ENCODE measurements around the gene REL.
"Not testable (repeated sequence)": the region's sequence is repeated elsewhere in the genome, so short reads cannot be mapped to it uniquely, and the experiment has no call there.

The REL gene

GRCh38 chr2:60865361-60865760 is 16.0 kb upstream of the REL start:
- WGBS (ENCODE audit: extremely low coverage, insufficient coverage, insufficient read length), result no CpG with 5 or more reads among the region's 3 CpGs
- not testable (repeated sequence) for H3K79me1 ChIP-seq (ENCODE audit: low read length); H3K27me3 ChIP-seq (ENCODE audit: insufficient read depth, low read length); H3K4me3 ChIP-seq (ENCODE audit: low read depth, low read length); H3K4ac ChIP-seq (ENCODE audit: low read depth, low read length); H4K8ac ChIP-seq (ENCODE audit: low read depth, low read length); H4K91ac ChIP-seq (ENCODE audit: low read depth, low read length); H3K79me2 ChIP-seq (ENCODE audit: control insufficient read depth, insufficient read depth, low read length, poor library complexity); H3K9ac ChIP-seq (ENCODE audit: low read length); H3K27ac ChIP-seq (ENCODE audit: low read depth, low read length); H3K18ac ChIP-seq (ENCODE audit: low read length); DNase-seq; H3K23ac ChIP-seq (ENCODE audit: low read length); H3K14ac ChIP-seq (ENCODE audit: low read length); H3K4me1 ChIP-seq (ENCODE audit: control insufficient read depth in 1 of 2, insufficient read depth in 2 of 2, low read length in 2 of 2); H2BK5ac ChIP-seq (ENCODE audit: low read depth, low read length, poor library complexity); H3K9me3 ChIP-seq (ENCODE audit: insufficient read depth, low read depth, low read length); H2AK5ac ChIP-seq (ENCODE audit: low read length); H4K12ac ChIP-seq (ENCODE audit: low read depth, low read length); H3K36me3 ChIP-seq (ENCODE audit: control insufficient read depth in 1 of 2, insufficient read depth in 2 of 2, low read length in 2 of 2); H3K4me2 ChIP-seq (ENCODE audit: low read length); H2BK120ac ChIP-seq (ENCODE audit: insufficient read depth, low read length, poor library complexity); H2AFZ ChIP-seq (ENCODE audit: insufficient read depth, low read length, poor library complexity); H2BK12ac ChIP-seq (ENCODE audit: low read length)

GRCh38 chr2:60867007-60867406 is 14.4 kb upstream of the REL start:
- H3K27me3 ChIP-seq (ENCODE audit: insufficient read depth, low read length), result no peaks in the 10 kb centered on the region
- peaks cover 2% of the 10 kb centered on the region for H3K9me3 ChIP-seq (ENCODE audit: insufficient read depth, low read depth, low read length)
- DNase-seq, result no peak
- no peak overlapping the region for H2AK5ac ChIP-seq (ENCODE audit: low read length)
- H3K14ac ChIP-seq (ENCODE audit: low read length), result no peak overlapping the region
- H2BK12ac ChIP-seq (ENCODE audit: low read length), result no peak overlapping the region
- H4K12ac ChIP-seq (ENCODE audit: low read depth, low read length), result no peak overlapping the region
- no peaks in the 10 kb centered on the region for H3K79me1 ChIP-seq (ENCODE audit: low read length)
- H3K79me2 ChIP-seq (ENCODE audit: control insufficient read depth, insufficient read depth, low read length, poor library complexity), result no peaks in the 10 kb centered on the region
- no CpG with 5 or more reads among the region's 3 CpGs for WGBS (ENCODE audit: extremely low coverage, insufficient coverage, insufficient read length)
- H4K91ac ChIP-seq (ENCODE audit: low read depth, low read length), result no peak overlapping the region
- no peaks in the 10 kb centered on the region for H3K36me3 ChIP-seq (ENCODE audit: control insufficient read depth in 1 of 2, insufficient read depth in 2 of 2, low read length in 2 of 2)
- no peak overlapping the region for H4K8ac ChIP-seq (ENCODE audit: low read depth, low read length)
- H3K4me2 ChIP-seq (ENCODE audit: low read length), result no peak overlapping the region
- H3K4me1 ChIP-seq (ENCODE audit: control insufficient read depth in 1 of 2, insufficient read depth in 2 of 2, low read length in 2 of 2), result no peaks in the 10 kb centered on the region
- H3K4ac ChIP-seq (ENCODE audit: low read depth, low read length), result no peak overlapping the region
- H3K9ac ChIP-seq (ENCODE audit: low read length), result no peak overlapping the region
- H3K27ac ChIP-seq (ENCODE audit: low read depth, low read length), result no peak overlapping the region
- H3K18ac ChIP-seq (ENCODE audit: low read length), result no peak overlapping the region
- no peak overlapping the region for H2BK5ac ChIP-seq (ENCODE audit: low read depth, low read length, poor library complexity)
- H2BK120ac ChIP-seq (ENCODE audit: insufficient read depth, low read length, poor library complexity), result no peak overlapping the region
- H3K4me3 ChIP-seq (ENCODE audit: low read depth, low read length), result no peak overlapping the region
- H3K23ac ChIP-seq (ENCODE audit: low read length), result peak overlapping the region; percentile 35
- no peak overlapping the region for H2AFZ ChIP-seq (ENCODE audit: insufficient read depth, low read length, poor library complexity)

- no CpG with 5 or more reads among the region's 5 CpGs for WGBS (ENCODE audit: extremely low coverage, insufficient coverage, insufficient read length)
- peak in 1 of 2 donors; percentile 27 for DNase-seq
Measured at GRCh38 chr2:60867848-60868247, 13.5 kb upstream of the REL start.

GRCh38 chr2:60868589-60869273 is 12.6 kb upstream of the REL start:
- DNase-seq, result no peak
- H2AK5ac ChIP-seq (ENCODE audit: low read length), result no peak overlapping the region
- H3K36me3 ChIP-seq (ENCODE audit: control insufficient read depth in 1 of 2, insufficient read depth in 2 of 2, low read length in 2 of 2), result no peaks in the 10 kb centered on the region
- no peak overlapping the region for H3K14ac ChIP-seq (ENCODE audit: low read length)
- WGBS (ENCODE audit: extremely low coverage, insufficient coverage, insufficient read length), result no CpG with 5 or more reads among the region's 6 CpGs
- H2AFZ ChIP-seq (ENCODE audit: insufficient read depth, low read length, poor library complexity), result no peak overlapping the region
- H4K12ac ChIP-seq (ENCODE audit: low read depth, low read length), result no peak overlapping the region
- H3K4me3 ChIP-seq (ENCODE audit: low read depth, low read length), result no peak overlapping the region
- no peak overlapping the region for H3K4me2 ChIP-seq (ENCODE audit: low read length)
- no peak overlapping the region for H3K27ac ChIP-seq (ENCODE audit: low read depth, low read length)
- H3K9me3 ChIP-seq (ENCODE audit: insufficient read depth, low read depth, low read length), result no peaks in the 10 kb centered on the region
- H3K4ac ChIP-seq (ENCODE audit: low read depth, low read length), result no peak overlapping the region
- H3K9ac ChIP-seq (ENCODE audit: low read length), result no peak overlapping the region
- H3K27me3 ChIP-seq (ENCODE audit: insufficient read depth, low read length), result no peaks in the 10 kb centered on the region
- no peak overlapping the region for H2BK120ac ChIP-seq (ENCODE audit: insufficient read depth, low read length, poor library complexity)
- H4K91ac ChIP-seq (ENCODE audit: low read depth, low read length), result no peak overlapping the region
- no peak overlapping the region for H3K23ac ChIP-seq (ENCODE audit: low read length)
- H3K79me2 ChIP-seq (ENCODE audit: control insufficient read depth, insufficient read depth, low read length, poor library complexity), result no peaks in the 10 kb centered on the region
- H3K79me1 ChIP-seq (ENCODE audit: low read length), result no peaks in the 10 kb centered on the region
- no peak overlapping the region for H4K8ac ChIP-seq (ENCODE audit: low read depth, low read length)
- H3K4me1 ChIP-seq (ENCODE audit: control insufficient read depth in 1 of 2, insufficient read depth in 2 of 2, low read length in 2 of 2), result no peaks in the 10 kb centered on the region
- no peak overlapping the region for H3K18ac ChIP-seq (ENCODE audit: low read length)
- H2BK12ac ChIP-seq (ENCODE audit: low read length), result no peak overlapping the region
- H2BK5ac ChIP-seq (ENCODE audit: low read depth, low read length, poor library complexity), result no peak overlapping the region

More at GRCh38 chr2:60867848-60868247, 13.5 kb upstream of the REL start:
- no peak overlapping the region for H3K27ac ChIP-seq (ENCODE audit: low read depth, low read length)
- no peak overlapping the region for H3K4me2 ChIP-seq (ENCODE audit: low read length)
- H3K14ac ChIP-seq (ENCODE audit: low read length), result no peak overlapping the region
- H4K91ac ChIP-seq (ENCODE audit: low read depth, low read length), result no peak overlapping the region
- no peaks in the 10 kb centered on the region for H3K4me1 ChIP-seq (ENCODE audit: control insufficient read depth in 1 of 2, insufficient read depth in 2 of 2, low read length in 2 of 2)
- no peak overlapping the region for H2AK5ac ChIP-seq (ENCODE audit: low read length)
- H3K36me3 ChIP-seq (ENCODE audit: control insufficient read depth in 1 of 2, insufficient read depth in 2 of 2, low read length in 2 of 2), result no peaks in the 10 kb centered on the region
- no peaks in the 10 kb centered on the region for H3K9me3 ChIP-seq (ENCODE audit: insufficient read depth, low read depth, low read length)
- no peaks in the 10 kb centered on the region for H3K79me2 ChIP-seq (ENCODE audit: control insufficient read depth, insufficient read depth, low read length, poor library complexity)
- H3K9ac ChIP-seq (ENCODE audit: low read length), result no peak overlapping the region
- no peak overlapping the region for H3K4ac ChIP-seq (ENCODE audit: low read depth, low read length)
- H3K79me1 ChIP-seq (ENCODE audit: low read length), result no peaks in the 10 kb centered on the region
- H2BK5ac ChIP-seq (ENCODE audit: low read depth, low read length, poor library complexity), result no peak overlapping the region
- no peak overlapping the region for H4K8ac ChIP-seq (ENCODE audit: low read depth, low read length)
- H3K4me3 ChIP-seq (ENCODE audit: low read depth, low read length), result no peak overlapping the region
- no peaks in the 10 kb centered on the region for H3K27me3 ChIP-seq (ENCODE audit: insufficient read depth, low read length)
- no peak overlapping the region for H3K18ac ChIP-seq (ENCODE audit: low read length)
- no peak overlapping the region for H4K12ac ChIP-seq (ENCODE audit: low read depth, low read length)
- no peak overlapping the region for H2AFZ ChIP-seq (ENCODE audit: insufficient read depth, low read length, poor library complexity)
- no peak overlapping the region for H3K23ac ChIP-seq (ENCODE audit: low read length)
- no peak overlapping the region for H2BK120ac ChIP-seq (ENCODE audit: insufficient read depth, low read length, poor library complexity)
- no peak overlapping the region for H2BK12ac ChIP-seq (ENCODE audit: low read length)

Measured in trophoblast cell (in vitro differentiated cells and primary cell).